AG04449 (cell line): ENCODE results near the gene TMEM218.

Experiments
- CTCF ChIA-PET: fragments of 350-600 bp; formaldehyde crosslinking; extraction: SDS; loops from one replicate; lab custom pipeline; 2021; ENCODE audit warnings: antibody characterized with exemption; lab: Yijun Ruan, JAX
- POLR2A ChIA-PET: fragments of 400-600, 350-600 bp; formaldehyde crosslinking; extraction: SDS; loops from one replicate; lab custom pipeline; 2020; ENCODE audit warnings: antibody characterized with exemption, inconsistent platforms; lab: Yijun Ruan, JAX
- DNase-seq: peaks from one replicate; pipeline ENCODE4 v3.0.0-alpha.2; 2010; ENCODE audit warnings: low read depth, low spot score
- H3K4me3 ChIP-seq: 2 replicates; pipeline ENCODE4 v1.5.1; 2011; ENCODE audit warnings: low read depth, mild to moderate bottlenecking, control low read depth, low read length
- CTCF ChIP-seq: IDR thresholded peaks from one replicate; pipeline ENCODE4 v1.5.1; 2011; ENCODE audit warnings: mild to moderate bottlenecking, moderate library complexity, low read length, control low read depth, inconsistent platforms; ENCODE audit not compliant: insufficient read depth; ENCODE audit errors: missing control alignments

TMEM218 gene

GRCh38 chr11:125123947-125124617, 12.7 kb upstream of the TMEM218 start:
- CTCF ChIA-PET, result interaction anchor here (0.8 to 3.8 kb wide), 16 partner anchors 8 to 299 kb away, joined by 3 to 29 read pairs (median 6); partner anchors contain the start of gene TMEM218
- no peak for DNase-seq
- no peak overlapping the region for H3K4me3 ChIP-seq
- TF ChIP-seq CTCF, result peak; percentile 41
- POLR2A ChIA-PET, result interaction anchor here (1.2 kb wide), 1 partner anchor 12 kb away, joined by 3 read pairs; the partner anchor contains the start of gene TMEM218

- no peak for DNase-seq
- CTCF ChIA-PET, result interaction anchor here (0.9 to 3.8 kb wide), 13 partner anchors 9 to 300 kb away, joined by 3 to 29 read pairs (median 6); partner anchors contain the start of gene TMEM218
- no peak for TF ChIP-seq CTCF
- no peak overlapping the region for H3K4me3 ChIP-seq
- POLR2A ChIA-PET, result interaction anchor here (1.2 kb wide), 1 partner anchor 12 kb away, joined by 3 read pairs; the partner anchor contains the start of gene TMEM218
Observed at GRCh38 chr11:125123194-125123946, 11.9 kb upstream of the TMEM218 start.

- no peak for DNase-seq
- POLR2A ChIA-PET, result no interaction called here
- TF ChIP-seq CTCF, result no peak
- CTCF ChIA-PET, result interaction anchor here (0.9 to 2.8 kb wide), 5 partner anchors 25 to 241 kb away, joined by 3 to 13 read pairs (median 4); partner anchors contain the start of gene PKNOX2
- no peak overlapping the region for H3K4me3 ChIP-seq
Observed at GRCh38 chr11:125117429-125117828, 6.0 kb upstream of the TMEM218 start.

- TF ChIP-seq CTCF, result no peak
- no peak overlapping the region for H3K4me3 ChIP-seq
- no peak for DNase-seq
- POLR2A ChIA-PET, result no interaction called here
- CTCF ChIA-PET, result interaction anchor here (3.4 to 6.2 kb wide), 2 partner anchors 10 to 27 kb away, joined by 29 to 39 read pairs; no protein-coding TSS in a partner anchor
Observed at GRCh38 chr11:125114518-125114917, 3.1 kb upstream of the TMEM218 start.

- no peak for TF ChIP-seq CTCF
- POLR2A ChIA-PET, result interaction anchor here (0.8 to 1.2 kb wide), 2 partner anchors 11 to 29 kb away, joined by 3 read pairs; no protein-coding TSS in a partner anchor
- no peak for DNase-seq
- CTCF ChIA-PET, result interaction anchor here (1.2 to 6.2 kb wide), 10 partner anchors 9 to 293 kb away, joined by 3 to 39 read pairs (median 7); no protein-coding TSS in a partner anchor
- peak overlapping the region; percentile 47 for H3K4me3 ChIP-seq
Observed at GRCh38 chr11:125112208-125112604, 780 bp upstream of the TMEM218 start.
